Left lung (tissue), 10 donors: ENCODE data around the gene ALKBH2. TPM values are rescaled to one million over a fixed set of nuclear protein-coding genes. Genes with fewer than 3 reads are reported as not detected.
A peak's percentile ranks its signal among the peaks of the same experiment; 100 is the strongest.

Source experiments
- ATAC-seq: fragments of 200-7000 bp; cut with Tn5 transposase; one replicate; pipeline ENCODE4 v1.9.1; 2020; ENCODE audit warnings: moderate library complexity
- DNase-seq, 4 donors: peaks; one replicate each; pipeline ENCODE4 v3.0.0-alpha.2; 2013 to 2020
- H3K27ac ChIP-seq, 2 donors: fragments of 200-600 bp; sonication (generic) in 1 of 2; one replicate each; pipeline versions ENCODE4 v1.5.0 to v1.8.0; 2020 to 2021
- H3K27me3 ChIP-seq, 2 donors: fragments of 200-600 bp; sonication (generic) in 1 of 2; one replicate each; pipeline versions ENCODE4 v1.5.0 to v1.8.0; 2020 to 2021
- H3K36me3 ChIP-seq, 2 donors: fragments of 200-600 bp; sonication (generic) in 1 of 2; one replicate each; pipeline versions ENCODE4 v1.5.0 to v1.8.0; 2020 to 2021
- H3K4me1 ChIP-seq, 2 donors: fragments of 200-600 bp; one replicate each; pipeline ENCODE4 v1.8.0; 2021
- H3K4me3 ChIP-seq, 2 donors: fragments of 200-600 bp; sonication (generic) in 1 of 2; one replicate each; pipeline versions ENCODE4 v1.5.0 to v1.8.0; 2020 to 2021; ENCODE audit warnings: mild to moderate bottlenecking in 1 of 2
- H3K9me3 ChIP-seq, 2 donors: fragments of 200-600 bp; sonication (generic) in 1 of 2; one replicate each; pipeline versions ENCODE4 v1.5.0 to v1.8.0; 2020 to 2021
- intact Hi-C, 2 donors: fragments of 100-400 bp; cut with DNase I; formaldehyde crosslinking; loops; one replicate each; pipeline versions ENCODE4 v1.11.2 to v1.14.2; 2022
- polyA plus RNA-seq, 6 donors: library from polyadenylated mRNA; unstranded; fragments of 120-200 nt; gene quantifications; one replicate each; pipeline ENCODE4 v1.2.1, GENCODE V29; 2013; ENCODE audit not compliant: insufficient read length in 6 of 6
- total RNA-seq, 2 donors: library from RNA; stranded (reverse); fragmentation: NEBNext Ultra II Directional; extraction: Animal tissue kit (Norgen Biotek cat#: 25700); gene quantifications; one replicate each; pipeline ENCODE4 v1.2.1, GENCODE V29; 2021
- TF ChIP-seq, protein P1 (sequence below), 2 donors: fragments of 200-600 bp; sonication (generic) in 1 of 2; IDR thresholded peaks; one replicate each; pipeline versions ENCODE4 v1.5.0 to v1.8.0; 2021; ENCODE audit warnings: antibody characterized with exemption in 2 of 2
- donor health status: DM: no; HTN: yes; CAD: no.
- donor health status: DM: no; HTN: no; CAD: no.

ALKBH2 gene
- total and polyA plus RNA-seq, 8 donors = 7.3 to 32.5 (median 28.0) TPM

DNA sequence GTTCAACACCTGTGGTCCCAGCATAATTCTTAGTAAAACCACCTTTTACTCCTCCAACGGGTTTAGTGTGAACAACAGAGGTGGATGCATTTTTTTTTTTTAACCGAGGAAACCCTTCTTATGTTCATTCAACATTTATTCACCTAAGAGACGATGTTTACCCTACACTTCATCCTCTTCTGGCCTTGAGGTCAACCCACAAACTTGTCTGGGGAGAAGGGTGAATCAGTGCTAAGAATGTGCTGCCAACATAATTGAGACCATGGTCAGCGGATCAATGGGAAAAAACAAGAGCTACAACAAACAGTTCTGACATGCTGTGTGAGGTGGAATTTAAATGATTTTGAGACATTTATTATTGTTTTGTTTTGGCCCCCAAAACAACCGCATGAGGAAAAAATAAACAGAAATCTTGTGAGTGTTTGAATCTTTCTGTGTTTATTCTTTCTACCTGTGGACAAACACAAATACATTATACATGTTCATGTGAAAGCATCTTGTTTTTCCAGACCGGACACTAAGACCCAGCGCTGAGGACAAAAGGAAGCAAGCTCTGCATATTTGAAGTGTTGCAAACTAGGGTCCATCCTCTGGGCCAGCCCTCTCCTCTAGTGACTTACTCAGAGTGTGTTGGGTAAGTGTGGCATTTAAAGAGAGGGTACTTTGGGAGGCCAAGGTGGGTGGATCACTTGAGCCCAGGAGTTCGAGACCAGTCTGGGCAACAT is 46.0 kb downstream of the ALKBH2 start:
- no peaks in the 10 kb centered on the region for H3K9me3 ChIP-seq

DNA sequence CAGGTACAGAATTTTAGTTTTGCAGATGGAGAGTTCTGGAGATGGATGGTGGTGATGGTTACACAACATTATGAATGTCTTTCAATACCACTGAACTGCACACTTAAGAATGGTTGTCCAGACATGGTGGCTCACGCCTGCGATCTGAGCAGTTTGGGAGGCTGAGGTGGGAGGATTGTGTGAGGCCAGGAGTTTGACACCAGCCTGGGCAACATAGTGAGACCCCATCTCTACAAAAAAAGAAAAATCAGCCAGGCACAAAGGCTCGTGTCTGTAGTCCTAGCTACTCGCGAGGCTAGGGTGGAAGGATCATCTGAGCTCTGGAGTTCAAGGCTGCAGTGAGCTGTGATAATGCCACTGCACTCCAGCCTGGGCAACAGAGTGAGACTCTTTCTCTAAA is 49.0 kb downstream of the ALKBH2 start:
- TF ChIP-seq, protein P1, sequence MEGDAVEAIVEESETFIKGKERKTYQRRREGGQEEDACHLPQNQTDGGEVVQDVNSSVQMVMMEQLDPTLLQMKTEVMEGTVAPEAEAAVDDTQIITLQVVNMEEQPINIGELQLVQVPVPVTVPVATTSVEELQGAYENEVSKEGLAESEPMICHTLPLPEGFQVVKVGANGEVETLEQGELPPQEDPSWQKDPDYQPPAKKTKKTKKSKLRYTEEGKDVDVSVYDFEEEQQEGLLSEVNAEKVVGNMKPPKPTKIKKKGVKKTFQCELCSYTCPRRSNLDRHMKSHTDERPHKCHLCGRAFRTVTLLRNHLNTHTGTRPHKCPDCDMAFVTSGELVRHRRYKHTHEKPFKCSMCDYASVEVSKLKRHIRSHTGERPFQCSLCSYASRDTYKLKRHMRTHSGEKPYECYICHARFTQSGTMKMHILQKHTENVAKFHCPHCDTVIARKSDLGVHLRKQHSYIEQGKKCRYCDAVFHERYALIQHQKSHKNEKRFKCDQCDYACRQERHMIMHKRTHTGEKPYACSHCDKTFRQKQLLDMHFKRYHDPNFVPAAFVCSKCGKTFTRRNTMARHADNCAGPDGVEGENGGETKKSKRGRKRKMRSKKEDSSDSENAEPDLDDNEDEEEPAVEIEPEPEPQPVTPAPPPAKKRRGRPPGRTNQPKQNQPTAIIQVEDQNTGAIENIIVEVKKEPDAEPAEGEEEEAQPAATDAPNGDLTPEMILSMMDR (IDR thresholded peaks at IDR 0.05) = no peak
- no peak for ATAC-seq
- intact Hi-C loops = no loop called here
- H3K27ac ChIP-seq = no peak overlapping the region
- peaks cover 5 to 25% of the 10 kb centered on the region in 2 donors for H3K27me3 ChIP-seq
- DNase-seq = no peak
- no peak overlapping the region for H3K4me3 ChIP-seq
- peaks cover 0 to 5% of the 10 kb centered on the region in 2 donors for H3K9me3 ChIP-seq
- no peaks in the 10 kb centered on the region for H3K36me3 ChIP-seq
- H3K4me1 ChIP-seq = no peaks in the 10 kb centered on the region

More for the DNA sequence above, 46.0 kb downstream of the ALKBH2 start:
- Histone ChIP-seq H3K27me3 (peaks cover 5 to 21% of the 10 kb centered on the region in 2 donors), H3K4me3 (no peak overlapping the region), H3K27ac (no peak overlapping the region), H3K4me1 (peaks cover 0 to 7% of the 10 kb centered on the region in 2 donors), H3K36me3 (no peaks in the 10 kb centered on the region)
- ATAC-seq (peak; percentile 58), DNase-seq (no peak)
- intact Hi-C loops = no loop called here
- TF ChIP-seq, protein P1 (IDR thresholded peaks at IDR 0.05) = no peak

Other genes starting within 250 kb of the ALKBH2 start
- gene SSH1, start 235.9 kb downstream of the ALKBH2 start, total RNA-seq = 10 to 100 TPM; 43.5 to 48.8 TPM
- 10 to 100 TPM; 20.8 to 27.4 (median 25.1) TPM for gene SSH1, start 235.9 kb downstream of the ALKBH2 start, polyA plus RNA-seq
- not detected for gene DAO, start 213.4 kb downstream of the ALKBH2 start, total RNA-seq
- not detected for gene DAO, start 213.4 kb downstream of the ALKBH2 start, polyA plus RNA-seq
- not detected for gene SVOP, start 72.4 kb downstream of the ALKBH2 start, total RNA-seq
- gene SVOP, start 72.4 kb downstream of the ALKBH2 start, polyA plus RNA-seq = under 1 TPM; 0.09 to 0.24 (median 0.15) TPM
- 10 to 100 TPM in 1 of 2 donors, 1 to 10 TPM in 1; 7.1 to 13.1 TPM for gene USP30, start 40.9 kb downstream of the ALKBH2 start, total RNA-seq
- gene USP30, start 40.9 kb downstream of the ALKBH2 start, polyA plus RNA-seq = 10 to 100 TPM; 21.6 to 28.0 (median 24.7) TPM
- 10 to 100 TPM; 22.4 to 27.0 TPM for gene UNG, start 4.1 kb upstream of the ALKBH2 start, total RNA-seq
- gene UNG, start 4.1 kb upstream of the ALKBH2 start, polyA plus RNA-seq = 10 to 100 TPM; 44.3 to 55.7 (median 49.2) TPM
- gene ACACB, start 23.1 kb upstream of the ALKBH2 start, total RNA-seq = 10 to 100 TPM; 14.8 to 16.8 TPM
- gene ACACB, start 23.1 kb upstream of the ALKBH2 start, polyA plus RNA-seq = 10 to 100 TPM; 12.5 to 21.3 (median 15.7) TPM
- gene FOXN4, start 215.8 kb upstream of the ALKBH2 start, total RNA-seq = not detected
- 1 to 10 TPM in 3 of 6 donors, under 1 TPM in 3; 0.51 to 2.0 (median 1.1) TPM for gene FOXN4, start 215.8 kb upstream of the ALKBH2 start, polyA plus RNA-seq